CD4-positive, alpha-beta T cell (primary cell): ENCODE results near the gene LDLRAD4. TPM values are rescaled to one million over a fixed set of nuclear protein-coding genes. Genes with fewer than 3 reads are reported as not detected.

Experiments used
- ATAC-seq: fragments of 200-7000 bp; cut with Tn5 transposase; one replicate; pipeline ENCODE4 v1.10.0; 2022; ENCODE audit warnings: mild to moderate bottlenecking; ENCODE audit not compliant: poor library complexity
- CTCF ChIA-PET: fragments of 350-600 bp; sonication (Branson Sonifier 250); formaldehyde crosslinking; loops from one replicate; lab custom pipeline; 2021; ENCODE audit warnings: antibody characterized with exemption, inconsistent platforms; lab: Charles Lee
- POLR2A ChIA-PET: fragments of 350-600 bp; sonication (Branson Sonifier 250); formaldehyde crosslinking; loops from one replicate; lab custom pipeline; 2021; ENCODE audit warnings: antibody characterized with exemption, inconsistent platforms; lab: Charles Lee
- DNase-seq, 14 experiments: peaks; one replicate each; pipeline ENCODE4 v3.0.0-alpha.2; 2013 to 2020; ENCODE audit warnings: mixed read lengths in 2 of 14
- H3K27ac ChIP-seq, 2 donors: one replicate each; pipeline versions ENCODE4 v1.5.1 to v1.7.0; 2013; ENCODE audit warnings: low read length in 2 of 2, low read depth in 1 of 2, mild to moderate bottlenecking in 1 of 2
- H3K27me3 ChIP-seq, 2 experiments: 1 replicate in 1 of 2; 2 replicates in 1 of 2; pipeline versions ENCODE4 v1.6.1 to v1.7.0; 2013; ENCODE audit warnings: low read length in 2 of 2, control low read depth in 1 of 2, mild to moderate bottlenecking in 1 of 2, moderate library complexity in 1 of 2; ENCODE audit not compliant: insufficient read depth in 2 of 2, control insufficient read depth in 1 of 2
- H3K36me3 ChIP-seq: one replicate; pipeline ENCODE4 v1.6.1; 2013; ENCODE audit warnings: low read length, control low read depth; ENCODE audit not compliant: insufficient read depth
- H3K4me1 ChIP-seq: one replicate; pipeline ENCODE4 v1.6.1; 2013; ENCODE audit warnings: low read length, control low read depth; ENCODE audit not compliant: insufficient read depth
- H3K4me3 ChIP-seq: one replicate; pipeline ENCODE4 v1.5.1; 2013; ENCODE audit warnings: mild to moderate bottlenecking, low read length, moderate library complexity
- H3K9me3 ChIP-seq, 2 experiments: 1 replicate in 1 of 2; 2 replicates in 1 of 2; pipeline versions ENCODE4 v1.6.1 to v1.7.0; 2013; ENCODE audit warnings: low read length in 2 of 2, mild to moderate bottlenecking in 2 of 2, control low read depth in 1 of 2, moderate library complexity in 1 of 2; ENCODE audit not compliant: control insufficient read depth in 1 of 2, insufficient read depth in 1 of 2
- H3K27ac Mint-ChIP-seq: one replicate; pipeline ENCODE4 v1.8.0; 2020; ENCODE audit warnings: mixed read lengths
- H3K27me3 Mint-ChIP-seq: one replicate; pipeline ENCODE4 v1.8.0; 2021; ENCODE audit warnings: mixed read lengths
- H3K36me3 Mint-ChIP-seq: one replicate; pipeline ENCODE4 v1.8.0; 2021; ENCODE audit warnings: low read depth, mixed read lengths
- H3K4me1 Mint-ChIP-seq: one replicate; pipeline ENCODE4 v1.8.0; 2021; ENCODE audit warnings: low read depth, mixed read lengths
- H3K4me3 Mint-ChIP-seq: one replicate; pipeline ENCODE4 v1.8.0; 2020; ENCODE audit warnings: mild to moderate bottlenecking, mixed read lengths
- H3K9me3 Mint-ChIP-seq: one replicate; pipeline ENCODE4 v1.8.0; 2020; ENCODE audit warnings: mixed read lengths
- CTCF ChIP-seq: fragments of 200-600 bp; IDR thresholded peaks from one replicate; pipeline ENCODE4 v1.8.0; 2022; ENCODE audit warnings: antibody characterized with exemption, mild to moderate bottlenecking
- intact Hi-C, 2 experiments: fragments of 100-400 bp; cut with DNase I in 1 of 2; cut with micrococcal nuclease in 1 of 2; formaldehyde crosslinking; loops; one replicate each; pipeline versions ENCODE4 v1.15.1 to v1.9.0; 2023 to 2025; cut with DNase I, micrococcal nuclease
- total RNA-seq, 174 experiments: library from RNA in 2 of 174; stranded (reverse) in 2 of 174; gene quantifications; one replicate each; pipeline ENCODE4 v1.2.3 and lab custom pipeline; 2021 to 2026

The LDLRAD4 gene
- total RNA-seq, 2 experiments from 2014 or later = 51.9 to 52.7 TPM

- intact Hi-C loops = no loop called here
- POLR2A ChIA-PET = no interaction called here
- no peak for ATAC-seq
- H3K27me3 ChIP-seq = no peaks in the 10 kb centered on the region
- CTCF ChIA-PET = interaction anchor here (1.4 kb wide), 1 partner anchor 13 kb away, joined by 3 read pairs; no protein-coding TSS in a partner anchor
- H3K36me3 ChIP-seq = no peaks in the 10 kb centered on the region
- no peak overlapping the region for H3K27ac Mint-ChIP-seq
- H3K4me1 ChIP-seq = peaks cover 37% of the 10 kb centered on the region
- no peak overlapping the region for H3K4me3 Mint-ChIP-seq
- H3K27me3 Mint-ChIP-seq = no peaks in the 10 kb centered on the region
- H3K9me3 ChIP-seq = no peaks in the 10 kb centered on the region
- TF ChIP-seq CTCF = no peak
- H3K9me3 Mint-ChIP-seq = no peaks in the 10 kb centered on the region
- no peak overlapping the region for H3K27ac ChIP-seq
- no peak overlapping the region for H3K4me3 ChIP-seq
- no peaks in the 10 kb centered on the region for H3K36me3 Mint-ChIP-seq
- peaks cover 37% of the 10 kb centered on the region for H3K4me1 Mint-ChIP-seq
- peak in 1 of 14 experiments; percentile 21 for DNase-seq
Measured at GRCh38 chr18:13570216-13570615, 351.7 kb downstream of the LDLRAD4 start.

GRCh38 chr18:13570856-13571495 lies 352.4 kb downstream of the LDLRAD4 start:
- POLR2A ChIA-PET = no interaction called here
- H3K36me3 Mint-ChIP-seq = no peaks in the 10 kb centered on the region

GRCh38 chr18:13572148-13572547 lies 353.6 kb downstream of the LDLRAD4 start:
- H3K4me1 ChIP-seq = peaks cover 35% of the 10 kb centered on the region
- no peak for DNase-seq
- intact Hi-C loops = no loop called here
- no peaks in the 10 kb centered on the region for H3K27me3 Mint-ChIP-seq
- ChIA-PET CTCF (no interaction called here), POLR2A (no interaction called here)
- no peak overlapping the region for H3K4me3 ChIP-seq
- H3K4me1 Mint-ChIP-seq = peaks cover 37% of the 10 kb centered on the region
- no peak overlapping the region for H3K4me3 Mint-ChIP-seq
- no peak overlapping the region for H3K27ac ChIP-seq
- no peaks in the 10 kb centered on the region for H3K36me3 Mint-ChIP-seq
- H3K9me3 Mint-ChIP-seq = no peaks in the 10 kb centered on the region
- no peaks in the 10 kb centered on the region for H3K27me3 ChIP-seq
- no peak overlapping the region for H3K27ac Mint-ChIP-seq
- H3K36me3 ChIP-seq = no peaks in the 10 kb centered on the region
- no peaks in the 10 kb centered on the region for H3K9me3 ChIP-seq
- TF ChIP-seq CTCF = no peak
- ATAC-seq = no peak

More at GRCh38 chr18:13570856-13571495, 352.4 kb downstream of the LDLRAD4 start:
- CTCF ChIA-PET = interaction anchor here (1.4 kb wide), 1 partner anchor 13 kb away, joined by 3 read pairs; no protein-coding TSS in a partner anchor
- TF ChIP-seq CTCF = no peak
- Mint-ChIP-seq H3K27me3 (no peaks in the 10 kb centered on the region), H3K4me1 (peaks cover 38% of the 10 kb centered on the region), H3K4me3 (no peak overlapping the region), H3K9me3 (no peaks in the 10 kb centered on the region), H3K27ac (no peak overlapping the region)
- no peaks in the 10 kb centered on the region for H3K36me3 ChIP-seq
- intact Hi-C loops = no loop called here
- DNase-seq (peak in 2 of 14 experiments; percentile 29 to 41), ATAC-seq (no peak)
- H3K27me3 ChIP-seq = no peaks in the 10 kb centered on the region
- H3K4me1 ChIP-seq = peaks cover 33% of the 10 kb centered on the region
- no peaks in the 10 kb centered on the region for H3K9me3 ChIP-seq
- H3K4me3 ChIP-seq = no peak overlapping the region
- H3K27ac ChIP-seq = no peak overlapping the region
